ENCODE data around the gene TUBA3D.
A peak's percentile ranks its signal among the peaks of the same experiment; 100 is the strongest.
"Not testable (repeated sequence)": the region's sequence is repeated elsewhere in the genome, so short reads cannot be mapped to it uniquely, and the experiment has no call there.

TUBA3D gene

GRCh38 chr2:131525256-131525655, 49.3 kb downstream of the TUBA3D start:
- in situ Hi-C loops (cut with MboI; ENCODE audit: low pct_unique_long_range_greater_than_20kb, low sequenced_read_pairs); DNase-seq: not testable (repeated sequence)

GRCh38 chr2:131527131-131528001, 51.4 kb downstream of the TUBA3D start, which contains the start of gene CCDC74A:
Gene CCDC74A, plus strand, starts transcription at chr2:131527888. Its CDS starts 83 bp downstream, at chr2:131527971.
- DNase-seq: peak; percentile 15
- in situ Hi-C loops (cut with MboI; ENCODE audit: low pct_unique_long_range_greater_than_20kb, low sequenced_read_pairs): not testable (repeated sequence)

GRCh38 chr2:131528981-131529863, 53.3 kb downstream of the TUBA3D start:
- DNase-seq; in situ Hi-C loops (cut with MboI; ENCODE audit: low pct_unique_long_range_greater_than_20kb, low sequenced_read_pairs): not testable (repeated sequence)

GRCh38 chr2:131529864-131530445, 54.0 kb downstream of the TUBA3D start:
- in situ Hi-C loops (cut with MboI; ENCODE audit: low pct_unique_long_range_greater_than_20kb, low sequenced_read_pairs); DNase-seq: not testable (repeated sequence)

GRCh38 chr2:131530626-131531344, 54.9 kb downstream of the TUBA3D start:
- in situ Hi-C loops (cut with MboI; ENCODE audit: low pct_unique_long_range_greater_than_20kb, low sequenced_read_pairs); DNase-seq: not testable (repeated sequence)

GRCh38 chr2:131531547-131532185, 55.7 kb downstream of the TUBA3D start:
- DNase-seq; in situ Hi-C loops (cut with MboI; ENCODE audit: low pct_unique_long_range_greater_than_20kb, low sequenced_read_pairs): not testable (repeated sequence)
